ENCODE measurements around the gene IPO4. TPM values are rescaled to one million over a fixed set of nuclear protein-coding genes. Genes with fewer than 3 reads are reported as not detected.

IPO4 gene
- total and polyA plus RNA-seq, 9 of the 15 experiments (the other 6 are each of a cell fraction or from before 2014, with no cell fraction given) = 7.3 to 122 (median 31.8) TPM

- peak; percentile 65; the same call in 1 of the 2 replicates for TF ChIP-seq CREB3L1 (IDR thresholded peaks at IDR 0.05; ENCODE audit: borderline replicate concordance, low read depth)
- peak; percentile 96 for TF ChIP-seq MAX (CRISPR knock-in tag; IDR thresholded peaks at IDR 0.05)
- TF ChIP-seq L3MBTL2 (IDR thresholded peaks at IDR 0.05) = peak; percentile 64
- TF ChIP-seq CREM (IDR thresholded peaks at IDR 0.05; ENCODE audit: low read depth) = peak; percentile 78
- peak; percentile 60; the same call in 1 of the 2 replicates for TF ChIP-seq ZNF24 (IDR thresholded peaks at IDR 0.05)
- TF ChIP-seq YY1 (IDR thresholded peaks at IDR 0.05; ENCODE audit: borderline replicate concordance in 1 of 3, control insufficient read depth in 1 of 3, extremely low read depth in 1 of 3, insufficient read depth in 3 of 3, insufficient read length in 1 of 3, insufficient replicate concordance in 2 of 3, low read depth in 1 of 3, low read length in 2 of 3) = peak in 2 of 3 experiments; percentile 63 to 65
- TF ChIP-seq CEBPG (CRISPR knock-in tag; IDR thresholded peaks at IDR 0.05) = peak; percentile 8; the same call in 1 of the 2 replicates
- TF ChIP-seq CEBPG (tag; conservative IDR thresholded peaks at IDR 0.05 in 1 of 2, IDR thresholded peaks at IDR 0.05 in 1 of 2) = no peak
- TF ChIP-seq BDP1 (IDR thresholded peaks at IDR 0.05; ENCODE audit: insufficient read depth, insufficient read length) = no peak
- peak; percentile 98 for TF ChIP-seq MYC (IDR thresholded peaks at IDR 0.05; ENCODE audit: low read depth, low read length)
- peak; percentile 92 for TF ChIP-seq MYC (CRISPR knock-in tag; IDR thresholded peaks at IDR 0.05; ENCODE audit: borderline replicate concordance, low read depth)
- 0 out of 2 replicates have a peak, but pooled peaks have one; percentile 29 for TF ChIP-seq ZKSCAN1 (IDR thresholded peaks at IDR 0.05; ENCODE audit: low read depth, low read length)
- no peak for TF ChIP-seq GTF2F1 (IDR thresholded peaks at IDR 0.05; ENCODE audit: low read depth, low read length)
- 0 out of 2 replicates have a peak, but pooled peaks have one; percentile 7 for TF ChIP-seq OTX1 (CRISPR knock-in tag; IDR thresholded peaks at IDR 0.05)
- TF ChIP-seq, protein P1, sequence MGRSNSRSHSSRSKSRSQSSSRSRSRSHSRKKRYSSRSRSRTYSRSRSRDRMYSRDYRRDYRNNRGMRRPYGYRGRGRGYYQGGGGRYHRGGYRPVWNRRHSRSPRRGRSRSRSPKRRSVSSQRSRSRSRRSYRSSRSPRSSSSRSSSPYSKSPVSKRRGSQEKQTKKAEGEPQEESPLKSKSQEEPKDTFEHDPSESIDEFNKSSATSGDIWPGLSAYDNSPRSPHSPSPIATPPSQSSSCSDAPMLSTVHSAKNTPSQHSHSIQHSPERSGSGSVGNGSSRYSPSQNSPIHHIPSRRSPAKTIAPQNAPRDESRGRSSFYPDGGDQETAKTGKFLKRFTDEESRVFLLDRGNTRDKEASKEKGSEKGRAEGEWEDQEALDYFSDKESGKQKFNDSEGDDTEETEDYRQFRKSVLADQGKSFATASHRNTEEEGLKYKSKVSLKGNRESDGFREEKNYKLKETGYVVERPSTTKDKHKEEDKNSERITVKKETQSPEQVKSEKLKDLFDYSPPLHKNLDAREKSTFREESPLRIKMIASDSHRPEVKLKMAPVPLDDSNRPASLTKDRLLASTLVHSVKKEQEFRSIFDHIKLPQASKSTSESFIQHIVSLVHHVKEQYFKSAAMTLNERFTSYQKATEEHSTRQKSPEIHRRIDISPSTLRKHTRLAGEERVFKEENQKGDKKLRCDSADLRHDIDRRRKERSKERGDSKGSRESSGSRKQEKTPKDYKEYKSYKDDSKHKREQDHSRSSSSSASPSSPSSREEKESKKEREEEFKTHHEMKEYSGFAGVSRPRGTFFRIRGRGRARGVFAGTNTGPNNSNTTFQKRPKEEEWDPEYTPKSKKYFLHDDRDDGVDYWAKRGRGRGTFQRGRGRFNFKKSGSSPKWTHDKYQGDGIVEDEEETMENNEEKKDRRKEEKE (IDR thresholded peaks at IDR 0.05; ENCODE audit: borderline replicate concordance in 1 of 2, control insufficient read depth in 1 of 2, low read depth in 2 of 2, low read length in 1 of 2) = peak in 1 of 2 experiments; percentile 92; a peak in 2 of 4 replicates
- peak; percentile 97 for TF ChIP-seq SAP30 (IDR thresholded peaks at IDR 0.05; ENCODE audit: borderline replicate concordance, insufficient read depth, low read depth, low read length, poor library complexity, severe bottlenecking)
- TF ChIP-seq SMAD3 (CRISPR knock-in tag; conservative IDR thresholded peaks at IDR 0.05) = 0 out of 2 replicates have a peak, but pooled peaks have one; percentile 17
- TF ChIP-seq, protein P2, sequence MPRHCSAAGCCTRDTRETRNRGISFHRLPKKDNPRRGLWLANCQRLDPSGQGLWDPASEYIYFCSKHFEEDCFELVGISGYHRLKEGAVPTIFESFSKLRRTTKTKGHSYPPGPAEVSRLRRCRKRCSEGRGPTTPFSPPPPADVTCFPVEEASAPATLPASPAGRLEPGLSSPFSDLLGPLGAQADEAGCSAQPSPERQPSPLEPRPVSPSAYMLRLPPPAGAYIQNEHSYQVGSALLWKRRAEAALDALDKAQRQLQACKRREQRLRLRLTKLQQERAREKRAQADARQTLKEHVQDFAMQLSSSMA (CRISPR knock-in tag; IDR thresholded peaks at IDR 0.05) = peak; percentile 42; the same call in 1 of the 2 replicates
- peak; percentile 63 for TF ChIP-seq KDM5B (IDR thresholded peaks at IDR 0.05; ENCODE audit: insufficient replicate concordance, low read depth, low read length)
- peak in 1 of 2 experiments; percentile 63; a peak in 2 of 4 replicates for TF ChIP-seq ARNT (IDR thresholded peaks at IDR 0.05)
- peak in 1 of 2 experiments; percentile 99; a peak in 2 of 4 replicates for TF ChIP-seq TRIM24 (IDR thresholded peaks at IDR 0.05)
These were observed at the start of gene IPO4 (continued) for GRCh38 chr14:24188251-24189058.
